GM23248 (cell line): Measurements from ENCODE around the gene OR3A1.

Experiments
- EZH2 ChIP-seq: fragments of 200-600 bp; sonication (generic); IDR thresholded peaks from 2 replicates; pipeline ENCODE4 v1.6.1; 2018; ENCODE audit warnings: antibody characterized with exemption, mild to moderate bottlenecking; ENCODE audit not compliant: insufficient read depth, poor library complexity, severe bottlenecking
- EZH2phosphoT487 ChIP-seq: fragments of 200-600 bp; sonication (generic); IDR thresholded peaks from 2 replicates; pipeline ENCODE4 v1.6.1; 2018; ENCODE audit warnings: antibody characterized with exemption, moderate library complexity, mild to moderate bottlenecking, low read depth; ENCODE audit not compliant: insufficient read depth

- TF ChIP-seq EZH2: no peak
- TF ChIP-seq EZH2phosphoT487: no peak
These were observed 37.7 kb upstream of the OR3A1 start for GRCh38 chr17:3335876-3336275.
